Anterior cingulate cortex (tissue), 58 donors: ENCODE results near the gene HTRA3.

Experiments
- DNase-seq, 58 donors: peaks; one replicate each; lab custom pipeline; 2025; lab: John Stamatoyannopoulos, UW

HTRA3 gene

GRCh38 chr4:8306511-8307021, 37.0 kb downstream of the HTRA3 start:
- peak in 4 of 58 donors; percentile 14 to 44 (median 23) for DNase-seq

GRCh38 chr4:8307121-8307520, 37.6 kb downstream of the HTRA3 start:
- no peak for DNase-seq

- no peak for DNase-seq
Observed at GRCh38 chr4:8307714-8308113, 38.2 kb downstream of the HTRA3 start.

GRCh38 chr4:8308144-8308543, 38.6 kb downstream of the HTRA3 start:
- no peak for DNase-seq

- no peak for DNase-seq
Observed at GRCh38 chr4:8308856-8309771, 39.6 kb downstream of the HTRA3 start.

GRCh38 chr4:8310306-8310705, 40.8 kb downstream of the HTRA3 start:
- DNase-seq: no peak

- DNase-seq: no peak
Observed at GRCh38 chr4:8311101-8312068, 41.8 kb downstream of the HTRA3 start.

- DNase-seq: no peak
Observed at GRCh38 chr4:8312069-8312445, 42.5 kb downstream of the HTRA3 start.

- DNase-seq: no peak
Observed at GRCh38 chr4:8312976-8313375, 43.4 kb downstream of the HTRA3 start.

- DNase-seq: no peak
Observed at GRCh38 chr4:8314691-8315255, 45.2 kb downstream of the HTRA3 start.

GRCh38 chr4:8315435-8316250, 46.1 kb downstream of the HTRA3 start:
- peak in 2 of 58 donors; percentile 13 to 62 for DNase-seq

- DNase-seq: no peak
Observed at GRCh38 chr4:8316251-8316771, 46.8 kb downstream of the HTRA3 start.

- no peak for DNase-seq
Observed at GRCh38 chr4:8316911-8317351, 47.4 kb downstream of the HTRA3 start.

- DNase-seq: no peak
Observed at GRCh38 chr4:8317474-8317873, 47.9 kb downstream of the HTRA3 start.

- DNase-seq: no peak
Observed at GRCh38 chr4:8318509-8318908, 49.0 kb downstream of the HTRA3 start.

GRCh38 chr4:8319061-8319460, 49.5 kb downstream of the HTRA3 start:
- no peak for DNase-seq

GRCh38 chr4:8319731-8320385, 50.3 kb downstream of the HTRA3 start:
- DNase-seq: no peak

- DNase-seq: no peak
Observed at GRCh38 chr4:8320386-8320750, 50.8 kb downstream of the HTRA3 start.

- DNase-seq: no peak
Observed at GRCh38 chr4:8321220-8321619, 51.7 kb downstream of the HTRA3 start.
